ENCODE measurements around the gene ZNF675.
A peak's percentile ranks its signal among the peaks of the same experiment; 100 is the strongest.
"Not testable (repeated sequence)": the region's sequence is repeated elsewhere in the genome, so short reads cannot be mapped to it uniquely, and the experiment has no call there.

The ZNF675 gene

DNA sequence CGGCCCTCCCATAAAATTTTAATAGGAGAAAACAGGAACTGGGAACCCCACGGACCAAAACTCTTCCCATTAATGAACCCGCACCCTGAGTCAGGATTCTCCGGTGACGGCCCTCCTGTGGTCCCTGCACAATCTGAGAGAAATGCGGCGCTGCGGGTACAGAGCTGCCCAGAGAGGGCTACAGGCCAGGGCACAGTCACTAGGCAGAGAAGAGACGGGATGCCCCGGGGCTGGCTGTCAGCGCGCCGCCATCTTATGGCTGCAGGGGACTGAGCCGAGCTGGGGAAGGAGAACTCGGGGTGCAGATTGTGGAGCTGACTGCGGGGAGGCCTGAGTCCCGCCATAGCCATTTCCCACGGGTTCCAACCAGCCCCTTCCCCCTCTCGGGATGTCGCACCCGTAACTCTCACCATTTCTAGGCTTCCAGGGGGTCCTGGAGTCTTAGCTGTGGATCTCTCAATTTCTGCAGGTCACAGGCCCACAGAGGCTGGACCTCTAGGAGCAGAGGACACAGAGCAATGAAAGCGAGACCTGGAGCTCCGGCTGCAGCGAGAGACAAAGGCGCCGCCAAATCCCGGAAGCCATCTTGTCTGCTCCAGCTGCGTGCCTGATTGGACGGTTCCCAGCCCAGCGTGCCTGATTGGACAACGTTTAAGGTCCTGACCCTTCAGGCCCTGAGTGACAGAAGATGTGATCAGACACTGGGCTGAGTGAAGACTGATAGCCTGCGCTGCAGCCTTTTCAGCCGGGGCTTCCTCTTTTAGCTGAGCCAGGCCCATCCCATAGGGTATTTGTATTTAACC, at the start of gene ZNF675:
TSS of gene ZNF675 (minus strand) at position 592 of the 803 bp plus-strand sequence. CDS start at position 413, 179 bp downstream.
- peak; percentile 83 for DNase-seq

DNA sequence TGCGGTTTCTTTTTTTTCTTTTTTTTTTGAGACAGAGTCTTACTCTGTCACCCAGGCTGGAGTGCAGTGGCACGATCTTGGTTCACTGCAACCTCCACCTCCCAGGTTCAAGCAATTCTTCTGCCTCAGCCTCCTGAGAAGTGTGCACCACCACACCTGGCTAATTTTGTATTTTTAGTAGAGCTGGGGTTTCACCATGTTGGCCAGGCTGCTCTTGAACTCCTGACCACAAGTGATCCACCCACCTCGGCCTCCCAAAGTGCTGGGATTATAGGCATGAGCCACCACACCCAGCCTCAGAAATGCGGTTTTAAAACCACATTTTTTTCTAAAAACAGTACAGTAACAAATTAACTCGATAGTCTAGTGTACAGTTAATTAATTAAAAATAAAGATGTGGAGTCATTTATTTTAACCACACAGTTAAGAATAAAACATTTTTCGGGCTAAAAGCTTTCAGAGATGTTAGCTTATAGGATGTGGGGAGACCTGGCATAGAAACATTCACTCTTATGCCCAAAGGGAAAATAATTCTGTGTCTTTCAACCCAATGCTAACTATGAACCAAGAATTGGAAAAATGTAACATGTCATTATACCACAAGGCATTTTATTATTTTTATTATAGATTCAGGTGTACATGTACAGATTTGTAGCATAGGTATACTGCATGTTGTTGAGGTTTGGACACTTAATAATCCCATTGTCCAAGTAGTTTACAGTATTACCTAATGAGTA, 43.9 kb upstream of the ZNF675 start:
- DNase-seq: not testable (repeated sequence)

DNA sequence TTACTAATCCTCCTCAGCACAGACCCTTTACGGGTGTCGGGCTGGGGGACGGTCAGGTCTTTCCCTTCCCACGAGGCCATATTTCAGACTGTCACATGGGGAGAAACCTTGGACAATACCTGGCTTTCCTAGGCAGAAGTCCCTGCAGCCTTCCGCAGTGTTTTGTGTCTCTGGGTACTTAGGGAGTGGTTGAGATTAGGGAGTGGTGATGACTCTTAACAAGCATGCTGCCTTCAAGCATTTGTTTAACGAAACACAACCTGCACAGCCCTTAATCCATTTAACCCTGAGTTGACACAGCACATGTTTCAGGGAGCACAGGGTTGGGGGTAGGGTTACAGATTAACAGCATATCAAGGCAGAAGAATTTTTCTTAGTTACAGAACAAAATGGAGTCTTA, 37.1 kb upstream of the ZNF675 start:
- not testable (repeated sequence) for DNase-seq

DNA sequence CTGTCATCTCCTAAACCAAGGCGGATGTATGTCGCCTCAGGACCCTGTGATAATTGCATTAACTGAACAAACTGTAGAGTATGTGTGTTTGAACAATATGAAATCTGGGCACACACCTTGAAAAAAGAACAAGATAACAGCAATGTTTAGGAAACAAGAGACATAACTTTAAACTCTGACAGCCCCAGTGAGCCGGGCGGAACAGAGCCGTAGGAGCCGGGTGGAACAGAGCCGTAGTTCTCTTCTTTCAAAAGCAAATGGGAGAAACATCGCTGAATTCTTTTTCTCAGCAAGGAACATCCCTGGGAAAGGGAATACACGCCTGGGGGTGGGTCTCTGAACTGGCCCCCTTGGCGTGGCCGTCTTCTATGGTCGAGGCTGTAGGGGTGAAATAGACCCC, 31.8 kb upstream of the ZNF675 start:
- no peak for DNase-seq

DNA sequence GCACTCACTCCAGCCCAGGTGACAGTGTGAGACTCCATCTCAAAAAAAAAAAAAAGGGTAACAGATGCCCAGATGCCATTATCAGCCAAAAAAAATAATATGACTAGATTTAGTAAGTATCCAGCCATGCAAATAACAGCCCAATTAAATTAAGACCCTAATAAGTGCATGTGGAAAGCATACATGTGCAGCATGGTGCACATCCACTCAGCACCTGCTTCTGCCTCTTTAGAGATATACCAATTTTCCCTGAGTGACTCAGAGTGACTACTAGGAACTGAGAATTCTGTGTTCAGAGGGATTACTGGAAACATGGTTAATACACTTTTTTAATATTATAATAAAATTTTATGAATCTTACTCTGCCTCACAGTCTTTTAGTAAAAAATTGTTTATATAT, 29.8 kb upstream of the ZNF675 start:
- no peak for DNase-seq

DNA sequence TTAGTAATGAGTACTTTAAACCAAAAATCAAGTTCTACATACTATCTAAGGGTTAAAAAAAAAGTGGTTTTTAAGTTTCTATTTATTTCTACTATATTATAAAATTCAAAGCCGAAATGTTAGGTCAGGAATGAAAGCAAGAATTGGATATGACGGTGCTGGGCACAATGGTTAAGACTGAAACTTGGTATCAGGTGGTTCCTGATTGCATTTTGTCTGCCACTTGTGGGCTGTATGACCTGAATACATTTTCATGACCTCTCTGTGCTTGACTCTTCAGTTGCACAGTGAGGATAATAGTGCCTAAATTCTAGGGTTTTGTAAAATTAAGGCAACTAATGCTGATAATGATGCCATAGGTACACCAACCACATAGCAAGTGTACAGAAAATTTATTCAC, 22.3 kb upstream of the ZNF675 start:
- no peak for DNase-seq

DNA sequence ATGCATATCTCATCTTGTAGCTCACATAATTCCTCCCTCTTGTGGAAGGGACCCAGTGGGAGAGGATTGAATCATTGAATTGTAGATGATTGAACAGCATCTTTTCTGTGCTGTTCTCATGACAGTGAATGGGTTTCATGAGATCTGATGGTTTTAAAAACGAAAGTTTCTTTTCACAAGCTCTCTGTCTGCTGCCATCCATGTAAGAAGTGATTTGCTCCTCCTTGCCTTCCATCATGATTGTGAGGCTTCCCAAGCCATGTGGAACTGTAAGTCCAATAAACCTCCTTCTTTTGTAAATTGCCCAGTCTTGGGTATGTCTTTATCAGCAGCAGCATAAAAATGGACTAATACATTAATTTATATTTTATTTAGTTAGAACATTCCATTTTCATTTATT, 19.6 kb upstream of the ZNF675 start:
- no peak for DNase-seq

DNA sequence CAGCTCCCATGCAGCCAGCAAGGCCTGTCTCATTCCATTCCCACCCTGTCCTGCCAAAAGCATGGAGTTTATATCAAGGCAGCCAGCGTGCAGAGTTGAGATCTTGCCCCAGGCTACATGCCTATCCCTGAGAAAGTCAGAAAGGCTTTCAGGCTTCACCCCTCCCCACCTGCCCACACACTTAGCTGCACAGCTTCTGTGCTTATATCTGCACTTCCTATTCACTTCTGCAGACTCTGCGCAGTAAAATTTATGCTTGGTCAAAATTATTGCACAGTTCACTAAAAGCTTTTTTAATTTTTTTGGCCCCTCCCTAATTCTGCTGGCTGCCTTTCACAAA, 12.5 kb upstream of the ZNF675 start:
- no peak for DNase-seq

DNA sequence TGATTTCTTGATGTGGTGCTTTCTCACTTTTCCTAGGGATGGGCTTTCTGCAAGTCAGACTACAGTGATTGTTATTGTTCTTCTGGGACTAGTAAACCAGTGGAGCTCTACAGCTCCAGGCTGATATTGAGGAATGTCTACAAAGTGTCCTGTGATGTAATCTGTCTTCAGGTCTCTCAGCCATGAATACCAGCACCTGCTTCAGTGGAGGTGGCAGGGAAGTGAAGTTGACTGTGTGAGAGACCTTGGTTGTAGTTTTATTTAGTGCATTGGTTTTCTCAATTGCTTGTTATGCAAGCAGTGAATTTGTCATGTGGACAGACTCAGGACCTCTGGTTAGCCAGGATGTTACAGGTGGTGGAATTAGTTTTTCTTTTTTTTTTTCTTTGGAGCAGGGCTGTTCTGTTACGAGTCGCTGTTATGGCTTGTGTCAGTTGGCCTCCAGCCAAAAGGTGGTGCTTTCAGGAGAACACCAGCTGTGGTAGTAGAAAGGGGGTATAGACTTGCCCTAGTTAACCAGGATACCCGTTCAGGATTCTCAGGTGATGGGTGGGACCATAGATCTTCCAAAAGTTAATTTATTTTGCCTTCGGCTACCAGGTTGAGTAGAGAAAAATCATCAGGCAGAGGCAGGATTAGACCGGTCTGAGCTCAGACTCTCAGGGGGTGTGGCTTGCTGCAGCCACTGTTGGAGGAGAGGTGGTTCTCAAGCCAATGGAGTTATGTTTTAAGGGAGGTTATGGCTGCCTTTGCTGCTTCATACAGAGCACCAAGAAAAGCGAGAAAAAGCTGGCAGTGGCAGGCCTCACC, 11.9 kb upstream of the ZNF675 start:
- no peak for DNase-seq

DNA sequence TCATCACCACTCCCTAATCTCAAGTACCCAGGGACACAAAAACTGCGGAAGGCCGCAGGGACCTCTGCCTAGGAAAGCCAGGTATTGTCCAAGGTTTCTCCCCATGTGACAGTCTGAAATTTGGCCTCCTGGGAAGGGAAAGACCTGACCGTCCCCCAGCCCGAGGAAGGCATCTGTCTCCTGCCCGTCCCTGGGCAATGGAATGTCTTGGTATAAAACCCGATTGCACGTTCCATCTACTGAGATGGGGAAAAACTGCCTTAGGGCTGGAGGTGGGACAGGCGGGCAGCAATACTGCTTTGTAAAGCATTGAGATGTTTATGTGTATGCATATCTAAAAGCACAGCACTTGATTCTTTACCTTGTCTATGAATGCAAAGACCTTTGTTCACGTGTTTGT, 5.9 kb upstream of the ZNF675 start:
- not testable (repeated sequence) for DNase-seq

DNA sequence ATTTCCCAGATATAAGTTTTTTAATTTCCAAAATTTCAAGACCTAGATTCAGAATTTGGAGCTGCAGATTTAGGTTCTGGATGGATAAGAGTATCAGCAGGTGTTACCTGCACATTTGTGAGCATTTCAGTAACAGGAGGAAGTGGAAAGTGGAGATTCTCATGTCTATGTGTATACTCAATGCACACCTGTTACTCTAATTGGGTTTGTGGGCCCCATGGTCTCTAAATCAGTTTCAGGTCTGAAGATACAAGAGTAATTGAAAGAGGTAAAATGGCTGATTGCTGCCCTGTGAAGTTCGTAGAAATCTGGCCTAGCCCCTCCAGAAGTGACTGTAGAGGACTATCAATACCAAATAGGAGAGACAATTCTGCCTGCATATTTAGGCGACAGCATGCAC, 13.9 kb downstream of the ZNF675 start:
- no peak for DNase-seq

DNA sequence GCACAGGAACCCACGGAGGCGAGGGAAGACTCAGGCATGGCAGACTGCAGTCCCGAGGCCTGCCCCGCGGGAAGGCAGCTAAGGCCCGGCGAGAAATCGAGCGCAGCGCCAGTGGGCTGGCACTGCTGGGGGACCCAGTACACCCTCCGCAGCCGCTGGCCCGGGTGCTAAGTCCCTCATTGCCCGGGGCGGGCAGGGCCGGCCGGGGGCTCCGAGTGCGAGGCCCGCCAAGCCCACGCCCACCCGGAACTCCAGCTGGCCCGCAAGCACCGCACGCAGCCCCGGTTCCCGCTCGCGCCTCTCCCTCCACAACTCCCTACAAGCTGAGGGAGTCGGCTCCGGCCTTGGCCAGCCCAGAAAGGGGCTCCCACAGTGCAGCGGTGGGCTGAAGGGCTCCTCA, 18.4 kb downstream of the ZNF675 start:
- not testable (repeated sequence) for DNase-seq

DNA sequence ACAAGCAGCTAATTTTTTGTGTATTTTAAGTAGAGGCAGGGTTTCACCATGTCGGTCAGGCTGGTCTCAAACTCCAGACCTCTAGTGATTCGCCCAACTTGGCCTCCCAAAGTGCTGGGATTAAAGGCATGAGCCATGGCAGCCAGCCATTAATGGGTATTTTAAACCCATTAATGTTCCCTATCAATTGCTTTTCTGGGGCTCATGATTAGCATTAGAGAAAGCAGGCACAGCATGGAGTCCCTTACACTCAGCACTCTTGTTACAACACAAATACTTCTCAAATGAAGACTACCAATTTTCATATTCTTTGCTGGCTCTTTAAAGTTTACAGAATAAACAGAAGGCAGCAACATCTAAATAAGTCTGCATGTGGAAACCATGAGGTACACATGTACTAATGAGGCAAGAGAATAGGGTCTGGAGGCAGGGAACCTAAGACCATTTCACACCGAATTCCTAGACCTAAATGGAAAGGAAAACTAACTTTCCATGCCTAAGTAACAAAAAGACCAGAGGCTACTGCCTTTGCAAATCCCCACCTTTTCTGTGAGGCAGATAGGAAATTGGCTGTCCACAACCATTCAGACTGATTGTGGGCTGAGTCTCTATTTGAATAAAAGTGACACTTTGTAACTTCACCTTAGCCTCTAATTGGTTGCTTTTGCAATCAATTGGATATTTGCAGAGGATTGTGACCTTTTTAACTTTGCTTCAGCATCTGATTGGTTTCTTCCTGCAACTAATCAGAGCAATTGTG, 21.2 kb downstream of the ZNF675 start:
- DNase-seq: no peak

DNA sequence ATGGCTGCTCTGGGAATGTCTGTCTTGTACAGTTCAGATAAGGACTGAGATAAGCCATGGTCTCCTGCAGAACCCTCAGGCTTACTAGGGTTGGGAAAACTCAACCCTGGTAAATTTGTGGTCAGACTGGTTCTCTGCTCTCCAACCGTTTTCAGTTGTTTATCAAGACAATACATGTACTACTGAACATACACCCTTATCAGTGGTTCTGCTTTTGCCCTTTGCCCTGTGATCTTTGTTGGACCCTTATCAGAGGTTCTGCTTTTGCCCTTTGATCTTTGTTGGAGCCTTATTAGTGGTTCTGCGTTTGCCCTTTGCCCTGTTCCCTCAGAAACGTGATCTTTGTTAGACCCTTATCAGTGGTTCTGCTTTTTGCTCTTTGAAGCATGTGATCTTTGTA, 37.2 kb downstream of the ZNF675 start:
- DNase-seq: not testable (repeated sequence)

Data from activated T-cell treated with anti-CD3 and anti-CD28 coated beads, Interleukin-2, amount 50 U/mL, for 1 hour (primary cell).